OCI-LY7 (cell line): ENCODE measurements around the gene SLC9A9. TPM values are rescaled to one million over a fixed set of nuclear protein-coding genes. Genes with fewer than 3 reads are reported as not detected.

Experiments
- BruUV-seq: library from RNA; stranded (reverse); fragments of 400-500 nt; replicated peaks from 2 replicates; lab custom pipeline; 2021; lab: Mats Ljungman, UMichigan
- CTCF ChIA-PET: fragments of 300-600 bp; sonication (Branson Sonifier 250); formaldehyde crosslinking; loops from one replicate; lab custom pipeline; 2022; ENCODE audit warnings: antibody characterized with exemption; ENCODE audit not compliant: unreplicated experiment; lab: Charles Lee
- POLR2A ChIA-PET: fragments of 300-600 bp; sonication (Branson Sonifier 250); formaldehyde crosslinking; loops from one replicate; lab custom pipeline; 2022; ENCODE audit warnings: antibody characterized with exemption; lab: Charles Lee
- DNase-seq: peaks from one replicate; pipeline ENCODE4 v3.0.0-alpha.2; 2015; ENCODE audit warnings: low spot score
- H2AFZ ChIP-seq: fragments of 200-600 bp; sonication (generic), shearing (Covaris generic); 2 replicates; pipeline ENCODE4 v1.6.1; 2014; ENCODE audit warnings: mild to moderate bottlenecking, antibody characterized with exemption, low read length, moderate library complexity
- H3K27ac ChIP-seq: fragments of 200-600 bp; sonication (generic); 2 replicates; pipeline ENCODE4 v1.5.1; 2014; ENCODE audit warnings: mixed run types, low read depth, mild to moderate bottlenecking, moderate library complexity, low read length, inconsistent platforms; ENCODE audit not compliant: poor library complexity, severe bottlenecking
- H3K36me3 ChIP-seq: fragments of 200-600 bp; sonication (generic); 2 replicates; pipeline ENCODE4 v1.6.1; 2014; ENCODE audit warnings: mild to moderate bottlenecking, antibody characterized with exemption, low read length, moderate library complexity, mixed read lengths; ENCODE audit not compliant: insufficient read depth
- H3K4me1 ChIP-seq: fragments of 200-600 bp; sonication (generic); 2 replicates; pipeline ENCODE4 v1.5.1; 2014; ENCODE audit warnings: mild to moderate bottlenecking, low read length; ENCODE audit not compliant: insufficient read depth, poor library complexity, severe bottlenecking
- H3K4me2 ChIP-seq: fragments of 200-600 bp; sonication (generic); 2 replicates; pipeline ENCODE4 v1.6.1; 2014; ENCODE audit warnings: mild to moderate bottlenecking, low read length
- H3K4me3 ChIP-seq: fragments of 200-600 bp; sonication (generic); 2 replicates; pipeline ENCODE4 v1.5.1; 2014; ENCODE audit warnings: mild to moderate bottlenecking, low read depth, low read length; ENCODE audit not compliant: poor library complexity, severe bottlenecking
- H3K79me2 ChIP-seq: fragments of 200-600 bp; sonication (generic); 2 replicates; pipeline ENCODE4 v1.6.1; 2016; ENCODE audit warnings: low read depth, mild to moderate bottlenecking, low read length, moderate library complexity, mixed read lengths; ENCODE audit not compliant: insufficient read depth
- H3K9me2 ChIP-seq: fragments of 200-600 bp; sonication (generic); 2 replicates; pipeline ENCODE4 v1.6.1; 2016; ENCODE audit warnings: mild to moderate bottlenecking, low read length, mixed read lengths; ENCODE audit not compliant: insufficient read depth
- H3K9me3 ChIP-seq: fragments of 200-600 bp; sonication (generic); 2 replicates; pipeline ENCODE4 v1.6.1; 2014; ENCODE audit warnings: mild to moderate bottlenecking, mixed run types, low read length, mixed read lengths
- H4K20me1 ChIP-seq: fragments of 200-600 bp; sonication (generic); 2 replicates; pipeline ENCODE4 v1.6.1; 2014; ENCODE audit warnings: mild to moderate bottlenecking, antibody characterized with exemption, low read length, moderate library complexity, mixed read lengths; ENCODE audit not compliant: insufficient read depth
- CTCF ChIP-seq: fragments of 200-600 bp; sonication (generic); conservative IDR thresholded peaks from 2 replicates; pipeline ENCODE4 v1.5.1; 2014; ENCODE audit warnings: mild to moderate bottlenecking, antibody characterized with exemption, low read length, moderate library complexity, mixed read lengths
- EZH2phosphoT487 ChIP-seq: fragments of 200-600 bp; sonication (generic); IDR thresholded peaks from 2 replicates; pipeline ENCODE4 v1.6.1; 2018; ENCODE audit warnings: low read depth, borderline replicate concordance, mild to moderate bottlenecking, mixed run types, antibody characterized with exemption, low read length, moderate library complexity, mixed read lengths
- intact Hi-C: fragments of 100-400 bp; cut with micrococcal nuclease; formaldehyde crosslinking; loops from one replicate; pipeline ENCODE4 v1.10.0; 2022; ENCODE audit not compliant: unreplicated experiment
- total RNA-seq, 2 experiments: library from RNA; depleted of rRNA in 1 of 2; stranded (reverse); fragments of >200 nt in 1 of 2; shearing (Covaris generic) in 1 of 2; gene quantifications; 2 replicates each; pipeline ENCODE4 v1.2.3, GENCODE V29; 2014 to 2022

SLC9A9 gene
- total RNA-seq, 2 experiments from 2014 or later, result 9.3 to 14.8 TPM

GRCh38 chr3:143671626-143672025, 176.6 kb downstream of the SLC9A9 start:
- H3K4me1 ChIP-seq, result peaks cover 5% of the 10 kb centered on the region
- H4K20me1 ChIP-seq, result no peaks in the 10 kb centered on the region
- H2AFZ ChIP-seq, result no peak overlapping the region
- no peaks in the 10 kb centered on the region for H3K9me2 ChIP-seq
- TF ChIP-seq CTCF (no peak), EZH2phosphoT487 (no peak)
- H3K4me3 ChIP-seq, result no peak overlapping the region
- DNase-seq, result no peak
- POLR2A ChIA-PET, result interaction anchor here (0.6 to 1.5 kb wide), 3 partner anchors 19 to 300 kb away, joined by 3 to 5 read pairs (median 3); partner anchors contain the start of gene DIPK2A
- H3K36me3 ChIP-seq, result no peaks in the 10 kb centered on the region
- H3K79me2 ChIP-seq, result no peaks in the 10 kb centered on the region
- no peaks in the 10 kb centered on the region for H3K9me3 ChIP-seq
- intact Hi-C loops, result loop anchor here (5.0 to 10.0 kb wide), 2 partner anchors 239 to 437 kb away; no protein-coding TSS in a partner anchor
- CTCF ChIA-PET, result no interaction called here
- BruUV-seq, result no TSS peak
- no peak overlapping the region for H3K4me2 ChIP-seq
- no peak overlapping the region for H3K27ac ChIP-seq

- Histone ChIP-seq H3K4me3 (no peak overlapping the region), H3K9me2 (no peaks in the 10 kb centered on the region), H3K4me1 (peaks cover 5% of the 10 kb centered on the region), H3K79me2 (no peaks in the 10 kb centered on the region), H2AFZ (no peak overlapping the region), H3K36me3 (no peaks in the 10 kb centered on the region), H3K27ac (no peak overlapping the region), H4K20me1 (no peaks in the 10 kb centered on the region), H3K9me3 (no peaks in the 10 kb centered on the region), H3K4me2 (peak overlapping the region; percentile 29; the same call in 1 of the 2 replicates)
- BruUV-seq, result no TSS peak
- TF ChIP-seq CTCF (no peak), EZH2phosphoT487 (no peak)
- no peak for DNase-seq
- ChIA-PET CTCF (no interaction called here), POLR2A (no interaction called here)
- intact Hi-C loops, result no loop called here
These were observed 179.1 kb downstream of the SLC9A9 start for GRCh38 chr3:143668924-143669790.

- Histone ChIP-seq H3K4me2 (no peak overlapping the region), H3K79me2 (no peaks in the 10 kb centered on the region), H3K4me3 (no peak overlapping the region), H3K9me2 (no peaks in the 10 kb centered on the region), H3K27ac (no peak overlapping the region), H3K4me1 (peaks cover 5% of the 10 kb centered on the region), H2AFZ (no peak overlapping the region), H4K20me1 (no peaks in the 10 kb centered on the region), H3K36me3 (no peaks in the 10 kb centered on the region), H3K9me3 (no peaks in the 10 kb centered on the region)
- DNase-seq, result no peak
- no peak for TF ChIP-seq CTCF
- TF ChIP-seq EZH2phosphoT487, result no peak
- CTCF ChIA-PET, result no interaction called here
- POLR2A ChIA-PET, result no interaction called here
- intact Hi-C loops, result no loop called here
- BruUV-seq, result no TSS peak
These were observed 179.9 kb downstream of the SLC9A9 start for GRCh38 chr3:143668385-143668784.
